Calu3 (cell line): ENCODE measurements around the gene CCDC3. TPM values are rescaled to one million over a fixed set of nuclear protein-coding genes. Genes with fewer than 3 reads are reported as not detected.

ENCODE experiments used
- BruUV-seq: library from RNA; stranded (reverse); fragments of 400-500 nt; replicated peaks from 2 replicates; lab custom pipeline; 2021; lab: Mats Ljungman, UMichigan
- CTCF ChIA-PET: fragments of 300-600 bp; sonication (Branson Sonifier 250); formaldehyde crosslinking; loops from one replicate; lab custom pipeline; 2022; ENCODE audit warnings: antibody characterized with exemption; lab: Charles Lee
- DNase-seq: peaks from one replicate; pipeline ENCODE4 v3.0.0; 2022
- H3K27ac Mint-ChIP-seq: one replicate; pipeline ENCODE4 v1.8.0; 2022; ENCODE audit warnings: mixed read lengths; ENCODE audit not compliant: unreplicated experiment
- H3K27me3 Mint-ChIP-seq: one replicate; pipeline ENCODE4 v1.8.0; 2022; ENCODE audit warnings: mixed read lengths; ENCODE audit not compliant: unreplicated experiment
- H3K36me3 Mint-ChIP-seq: one replicate; pipeline ENCODE4 v1.8.0; 2022; ENCODE audit warnings: mild to moderate bottlenecking, moderate library complexity, mixed read lengths; ENCODE audit not compliant: insufficient read depth, unreplicated experiment
- H3K4me1 Mint-ChIP-seq: one replicate; pipeline ENCODE4 v1.8.0; 2022; ENCODE audit warnings: mild to moderate bottlenecking, low read depth, mixed read lengths; ENCODE audit not compliant: unreplicated experiment
- H3K4me3 Mint-ChIP-seq: one replicate; pipeline ENCODE4 v1.8.0; 2022; ENCODE audit warnings: mild to moderate bottlenecking, low read depth, moderate library complexity, mixed read lengths; ENCODE audit not compliant: unreplicated experiment
- H3K9me3 Mint-ChIP-seq: one replicate; pipeline ENCODE4 v1.8.0; 2022; ENCODE audit warnings: low read depth, mixed read lengths; ENCODE audit not compliant: unreplicated experiment
- intact Hi-C: fragments of 100-400 bp; cut with micrococcal nuclease; formaldehyde crosslinking; loops from one replicate; pipeline ENCODE4 v1.10.0; 2022; ENCODE audit not compliant: unreplicated experiment
- total RNA-seq: library from RNA; stranded (reverse); gene quantifications from 2 replicates; pipeline ENCODE4 v1.2.3, GENCODE V29; 2022
- TF ChIP-seq, protein P1 (sequence below): fragments of 200-600 bp; IDR thresholded peaks from one replicate; pipeline ENCODE4 v1.8.0; 2022; ENCODE audit warnings: antibody characterized with exemption; ENCODE audit not compliant: unreplicated experiment

The CCDC3 gene
- total RNA-seq, 1 experiment from 2014 or later: not detected

DNA sequence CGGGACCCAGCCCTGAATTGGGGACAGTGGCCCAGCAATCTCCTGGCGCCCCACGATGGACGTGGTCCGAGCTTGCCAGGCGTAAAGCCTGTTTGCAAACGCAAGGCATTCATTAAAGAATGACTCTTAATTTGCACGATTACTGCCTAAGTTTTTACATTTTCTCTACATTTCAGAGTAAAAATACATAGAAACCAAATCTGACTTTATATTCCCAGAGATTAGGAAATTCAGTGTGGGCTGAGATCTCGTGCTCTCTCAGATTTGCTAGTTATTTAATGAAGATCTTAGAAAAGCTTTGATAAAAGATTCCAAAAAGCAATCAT lies 337 bp upstream of the CCDC3 start:
- H3K27ac Mint-ChIP-seq: no peak overlapping the region
- H3K4me1 Mint-ChIP-seq: no peaks in the 10 kb centered on the region
- TF ChIP-seq, protein P1, sequence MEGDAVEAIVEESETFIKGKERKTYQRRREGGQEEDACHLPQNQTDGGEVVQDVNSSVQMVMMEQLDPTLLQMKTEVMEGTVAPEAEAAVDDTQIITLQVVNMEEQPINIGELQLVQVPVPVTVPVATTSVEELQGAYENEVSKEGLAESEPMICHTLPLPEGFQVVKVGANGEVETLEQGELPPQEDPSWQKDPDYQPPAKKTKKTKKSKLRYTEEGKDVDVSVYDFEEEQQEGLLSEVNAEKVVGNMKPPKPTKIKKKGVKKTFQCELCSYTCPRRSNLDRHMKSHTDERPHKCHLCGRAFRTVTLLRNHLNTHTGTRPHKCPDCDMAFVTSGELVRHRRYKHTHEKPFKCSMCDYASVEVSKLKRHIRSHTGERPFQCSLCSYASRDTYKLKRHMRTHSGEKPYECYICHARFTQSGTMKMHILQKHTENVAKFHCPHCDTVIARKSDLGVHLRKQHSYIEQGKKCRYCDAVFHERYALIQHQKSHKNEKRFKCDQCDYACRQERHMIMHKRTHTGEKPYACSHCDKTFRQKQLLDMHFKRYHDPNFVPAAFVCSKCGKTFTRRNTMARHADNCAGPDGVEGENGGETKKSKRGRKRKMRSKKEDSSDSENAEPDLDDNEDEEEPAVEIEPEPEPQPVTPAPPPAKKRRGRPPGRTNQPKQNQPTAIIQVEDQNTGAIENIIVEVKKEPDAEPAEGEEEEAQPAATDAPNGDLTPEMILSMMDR: no peak
- intact Hi-C loops: no loop called here
- no peak for DNase-seq
- no peaks in the 10 kb centered on the region for H3K36me3 Mint-ChIP-seq
- CTCF ChIA-PET: interaction anchor here (0.6 kb wide), 1 partner anchor 84 kb away, joined by 4 read pairs; no protein-coding TSS in a partner anchor
- H3K27me3 Mint-ChIP-seq: peaks cover 97% of the 10 kb centered on the region
- no peak overlapping the region for H3K4me3 Mint-ChIP-seq
- no peaks in the 10 kb centered on the region for H3K9me3 Mint-ChIP-seq
- BruUV-seq: no TSS peak

DNA sequence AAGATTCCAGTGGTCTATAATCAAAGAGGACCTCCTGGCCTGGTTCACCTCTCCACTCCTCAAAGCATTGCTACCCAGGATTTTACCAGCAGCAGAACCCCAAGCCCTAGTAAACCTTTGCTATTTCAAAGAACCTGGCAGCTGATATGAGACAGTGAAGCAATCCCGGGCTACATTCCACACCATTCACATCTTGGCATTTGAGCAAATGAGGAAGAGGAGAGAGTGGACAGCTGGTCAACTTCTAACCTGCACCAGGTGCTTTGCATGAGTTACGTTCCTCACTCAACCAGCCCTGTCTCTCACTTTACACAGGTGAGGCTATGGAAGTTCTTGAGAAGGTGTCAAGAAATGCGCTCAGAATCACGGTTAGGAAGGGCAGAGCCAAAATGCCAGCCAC lies 1.1 kb downstream of the CCDC3 start:
- H3K27ac Mint-ChIP-seq: no peak overlapping the region
- H3K27me3 Mint-ChIP-seq: peaks cover 97% of the 10 kb centered on the region
- DNase-seq: no peak
- TF ChIP-seq, protein P1: no peak
- CTCF ChIA-PET: interaction anchor here (0.6 kb wide), 1 partner anchor 430 kb away, joined by 4 read pairs; no protein-coding TSS in a partner anchor
- no peaks in the 10 kb centered on the region for H3K4me1 Mint-ChIP-seq
- H3K36me3 Mint-ChIP-seq: no peaks in the 10 kb centered on the region
- no peak overlapping the region for H3K4me3 Mint-ChIP-seq
- intact Hi-C loops: no loop called here
- no peaks in the 10 kb centered on the region for H3K9me3 Mint-ChIP-seq
- BruUV-seq: no TSS peak

DNA sequence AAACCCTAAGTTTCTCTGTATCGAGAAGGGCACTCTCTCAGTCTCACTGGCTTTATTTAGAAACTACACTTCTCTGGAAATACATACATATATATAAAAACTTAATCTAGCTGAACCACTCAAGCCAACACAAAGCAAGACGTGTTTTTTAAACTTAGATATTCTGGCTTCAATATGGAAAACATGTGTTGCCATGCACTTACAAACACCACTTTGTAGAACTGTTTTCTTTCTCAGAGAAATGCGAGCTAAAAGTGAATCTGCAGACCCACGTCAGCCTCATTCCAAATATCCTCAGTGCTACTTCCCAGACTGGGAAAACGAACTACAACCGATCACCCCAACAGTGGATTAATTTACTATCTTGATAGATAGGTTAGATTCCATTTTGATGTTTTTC lies 1.7 kb downstream of the CCDC3 start:
- intact Hi-C loops: no loop called here
- BruUV-seq: no TSS peak
- Mint-ChIP-seq H3K4me1 (no peaks in the 10 kb centered on the region), H3K27ac (no peak overlapping the region), H3K9me3 (no peaks in the 10 kb centered on the region), H3K36me3 (no peaks in the 10 kb centered on the region), H3K27me3 (peaks cover 97% of the 10 kb centered on the region), H3K4me3 (no peak overlapping the region)
- TF ChIP-seq, protein P1: no peak
- no peak for DNase-seq
- CTCF ChIA-PET: no interaction called here

DNA sequence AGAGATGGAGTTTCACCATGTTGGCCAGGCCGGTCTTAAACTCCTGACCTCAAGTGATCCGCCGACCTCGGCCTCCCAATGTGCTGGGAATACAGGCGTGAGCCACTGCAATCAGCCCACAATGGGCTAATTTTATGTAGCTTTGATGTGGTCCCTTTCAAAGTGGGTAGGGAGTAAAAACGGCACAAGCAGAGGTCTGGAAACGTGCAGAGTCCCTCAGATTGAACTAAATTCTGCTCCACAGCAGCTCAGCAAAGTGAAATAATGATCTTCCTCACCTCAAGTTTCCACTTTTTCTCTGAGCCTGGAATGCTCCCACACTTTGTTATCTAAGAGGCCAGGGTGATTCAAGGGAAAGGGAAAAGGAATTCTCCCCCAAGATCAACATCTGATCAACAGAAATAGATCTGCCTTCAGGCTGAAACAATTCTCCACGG lies 6.1 kb downstream of the CCDC3 start:
- TF ChIP-seq, protein P1: no peak
- Mint-ChIP-seq H3K27ac (no peak overlapping the region), H3K4me3 (no peak overlapping the region), H3K9me3 (no peaks in the 10 kb centered on the region), H3K27me3 (peaks cover 89% of the 10 kb centered on the region), H3K4me1 (no peaks in the 10 kb centered on the region), H3K36me3 (no peaks in the 10 kb centered on the region)
- no peak for DNase-seq
- CTCF ChIA-PET: interaction anchor here (1.0 kb wide), 1 partner anchor 25 kb away, joined by 3 read pairs; no protein-coding TSS in a partner anchor
- no TSS peak for BruUV-seq
- intact Hi-C loops: no loop called here
